ENCODE data around the gene CALD1.

DNA sequence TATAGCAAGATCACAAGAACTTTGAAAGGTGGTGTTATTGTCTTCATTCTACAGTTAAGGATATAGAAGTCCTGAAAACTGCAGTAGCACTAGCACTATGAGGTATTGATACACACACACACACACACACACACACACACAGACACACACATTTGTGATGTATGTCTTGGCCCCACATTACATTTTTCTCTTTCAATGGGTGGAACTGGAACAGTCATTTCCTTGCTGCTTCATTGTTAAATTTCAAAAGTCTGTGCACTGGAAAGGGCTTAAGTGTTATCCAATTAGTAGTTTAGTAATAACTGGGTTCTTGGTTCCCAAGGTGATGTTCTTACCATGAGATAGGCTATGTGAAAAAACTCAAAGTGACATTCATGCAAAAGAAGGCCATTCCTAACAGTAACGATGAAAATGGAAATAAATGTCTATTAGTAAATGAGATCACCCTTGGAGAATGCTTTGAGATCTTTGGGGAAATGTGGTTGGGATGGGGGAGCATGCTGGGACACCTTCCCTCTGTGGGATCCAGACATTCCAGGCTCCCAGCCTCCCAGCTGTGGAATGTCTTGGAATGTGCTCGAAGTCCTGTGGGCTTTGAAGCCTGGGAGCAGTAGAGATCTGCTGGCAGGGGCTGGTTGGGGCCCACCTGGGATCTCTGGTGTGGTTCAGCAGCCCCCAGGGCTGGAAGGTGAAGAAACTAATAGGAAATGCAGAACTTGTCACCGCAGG is 37.4 kb upstream of the CALD1 start:
- TF ChIP-seq, protein P1, sequence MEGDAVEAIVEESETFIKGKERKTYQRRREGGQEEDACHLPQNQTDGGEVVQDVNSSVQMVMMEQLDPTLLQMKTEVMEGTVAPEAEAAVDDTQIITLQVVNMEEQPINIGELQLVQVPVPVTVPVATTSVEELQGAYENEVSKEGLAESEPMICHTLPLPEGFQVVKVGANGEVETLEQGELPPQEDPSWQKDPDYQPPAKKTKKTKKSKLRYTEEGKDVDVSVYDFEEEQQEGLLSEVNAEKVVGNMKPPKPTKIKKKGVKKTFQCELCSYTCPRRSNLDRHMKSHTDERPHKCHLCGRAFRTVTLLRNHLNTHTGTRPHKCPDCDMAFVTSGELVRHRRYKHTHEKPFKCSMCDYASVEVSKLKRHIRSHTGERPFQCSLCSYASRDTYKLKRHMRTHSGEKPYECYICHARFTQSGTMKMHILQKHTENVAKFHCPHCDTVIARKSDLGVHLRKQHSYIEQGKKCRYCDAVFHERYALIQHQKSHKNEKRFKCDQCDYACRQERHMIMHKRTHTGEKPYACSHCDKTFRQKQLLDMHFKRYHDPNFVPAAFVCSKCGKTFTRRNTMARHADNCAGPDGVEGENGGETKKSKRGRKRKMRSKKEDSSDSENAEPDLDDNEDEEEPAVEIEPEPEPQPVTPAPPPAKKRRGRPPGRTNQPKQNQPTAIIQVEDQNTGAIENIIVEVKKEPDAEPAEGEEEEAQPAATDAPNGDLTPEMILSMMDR (conservative IDR thresholded peaks at IDR 0.05 in 1 of 2, IDR thresholded peaks at IDR 0.05 in 1 of 2; ENCODE audit: extremely low read depth in 1 of 2, insufficient read depth in 1 of 2, low read depth in 1 of 2, low read length in 2 of 2): no peak
- TF ChIP-seq EZH2 (IDR thresholded peaks at IDR 0.05; ENCODE audit: borderline replicate concordance, low read length): no peak

Data from mammary epithelial cell (primary cell).